GM15510 (cell line): ENCODE data around the gene CPNE2.

Source experiments
- POLR2A ChIP-seq: IDR thresholded peaks from 3 replicates; pipeline ENCODE4 v1.6.1; 2011; ENCODE audit warnings: borderline replicate concordance; ENCODE audit not compliant: insufficient read length; ENCODE audit errors: extremely low read depth

CPNE2 gene

DNA sequence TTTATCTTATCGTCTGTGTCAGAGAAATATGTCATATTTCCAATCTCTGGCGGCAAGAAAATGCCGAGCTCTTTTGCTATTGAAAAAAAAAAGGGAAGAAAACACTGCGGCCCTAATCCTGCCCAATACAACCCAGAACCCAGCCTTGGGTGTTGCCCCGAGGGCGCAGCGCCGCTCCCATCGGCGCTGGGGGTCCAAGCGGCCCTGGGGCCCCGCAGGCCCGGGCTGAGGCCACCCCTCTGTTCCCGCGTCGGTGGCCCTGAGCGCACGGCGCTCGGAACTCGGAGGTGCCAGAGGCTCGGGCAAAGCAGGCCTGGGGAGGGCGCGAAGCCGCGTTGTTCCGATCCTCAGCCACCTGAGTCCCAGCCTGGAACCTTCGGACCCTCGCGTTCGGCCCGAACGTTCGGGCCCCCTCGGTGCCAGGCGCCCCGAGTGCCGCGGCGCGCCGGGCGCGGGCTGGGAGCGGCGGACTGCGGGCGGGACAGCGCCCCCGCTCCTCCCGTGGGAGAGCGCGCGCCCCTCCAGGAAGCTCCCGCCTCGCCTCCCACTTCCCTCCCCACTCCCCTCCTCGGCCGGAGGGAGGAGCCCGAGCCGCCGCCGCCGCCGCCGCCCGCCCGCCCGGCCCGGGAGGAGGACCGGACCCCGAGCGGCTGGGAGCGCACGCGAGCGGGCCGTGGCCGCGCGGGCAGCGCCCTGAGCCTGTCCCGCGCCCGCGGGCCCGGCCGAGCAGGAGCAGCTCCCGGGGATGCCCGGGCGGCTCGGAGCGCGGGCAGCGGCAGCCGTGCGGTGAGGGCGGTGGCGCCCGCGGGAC is at the start of gene CPNE2:
Gene CPNE2, plus strand, starts transcription at position 609 of the 811 bp plus-strand sequence. CDS start 18,160 bp downstream, outside the sequence.
- TF ChIP-seq POLR2A = no peak

- no peak for TF ChIP-seq POLR2A
Measured at GRCh38 chr16:57043248-57043647, 49.1 kb upstream of the CPNE2 start.

- no peak for TF ChIP-seq POLR2A
Measured at GRCh38 chr16:57044931-57045693, 47.3 kb upstream of the CPNE2 start.

GRCh38 chr16:57045694-57046381 is 46.5 kb upstream of the CPNE2 start:
- no peak for TF ChIP-seq POLR2A

- no peak for TF ChIP-seq POLR2A
Measured at GRCh38 chr16:57048095-57048494, 44.3 kb upstream of the CPNE2 start.

DNA sequence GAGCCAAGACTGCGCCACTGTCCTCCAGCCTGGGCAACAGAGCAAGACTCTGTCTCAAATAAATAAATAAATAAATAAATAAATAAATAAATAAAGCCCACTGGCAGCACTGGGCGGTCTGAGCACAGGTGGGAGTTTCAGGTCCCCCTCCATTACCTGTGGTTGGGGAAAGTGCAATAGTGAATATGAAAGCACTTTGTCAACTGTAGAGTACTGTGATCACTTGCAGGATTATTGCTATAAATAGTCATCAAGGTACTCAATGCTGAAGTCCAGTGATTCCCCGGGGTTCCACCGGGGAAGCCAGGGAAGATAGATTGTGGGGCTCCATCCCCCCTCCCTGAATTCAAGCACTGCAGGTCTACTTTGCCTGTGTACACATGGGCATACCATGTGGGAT is 42.7 kb upstream of the CPNE2 start:
- TF ChIP-seq POLR2A = no peak

- TF ChIP-seq POLR2A = no peak
Measured at GRCh38 chr16:57051696-57052228, 40.6 kb upstream of the CPNE2 start.

GRCh38 chr16:57053206-57053605 is 39.2 kb upstream of the CPNE2 start:
- no peak for TF ChIP-seq POLR2A

- TF ChIP-seq POLR2A = no peak
Measured at GRCh38 chr16:57054338-57054737, 38.0 kb upstream of the CPNE2 start.

- TF ChIP-seq POLR2A = no peak
Measured at GRCh38 chr16:57054771-57055170, 37.6 kb upstream of the CPNE2 start.

- no peak for TF ChIP-seq POLR2A
Measured at GRCh38 chr16:57055671-57056070, 36.7 kb upstream of the CPNE2 start.

- TF ChIP-seq POLR2A = no peak
Measured at GRCh38 chr16:57058291-57058861, 34.0 kb upstream of the CPNE2 start.

GRCh38 chr16:57060323-57061083 is 31.9 kb upstream of the CPNE2 start:
- TF ChIP-seq POLR2A = no peak
